Measurements from ENCODE around the gene TP53TG5. TPM values are rescaled to one million over a fixed set of nuclear protein-coding genes. Genes with fewer than 3 reads are reported as not detected.

TP53TG5 gene
- total RNA-seq, 3 donors from 2014 or later (not counting 1 experiment from before 2014, with no cell fraction given): 0.14 TPM; not detected in 2

GRCh38 chr20:45419188-45420091 is 41.3 kb upstream of the TP53TG5 start:
- WGBS (ENCODE audit: insufficient coverage): 87% methylated on average over 15 of the region's 17 CpGs
- Mint-ChIP-seq H3K9me3 (no peaks in the 10 kb centered on the region), H3K4me1 (peaks cover 36 to 43% of the 10 kb centered on the region in 2 donors), H3K36me3 (peaks cover 15% of the 10 kb centered on the region), H3K27ac (peak overlapping the region; percentile 33 to 62), H3K27me3 (ENCODE audit: low read depth in 2 of 2) (no peaks in the 10 kb centered on the region), H3K4me3 (no peak overlapping the region)
- intact Hi-C loops (cut with micrococcal nuclease): no loop called here
- Histone ChIP-seq H3K27me3 (ENCODE audit: control insufficient read depth, insufficient read depth, low read length) (no peaks in the 10 kb centered on the region), H3K4me1 (ENCODE audit: control insufficient read depth, insufficient read depth, low read length) (peaks cover 22% of the 10 kb centered on the region), H3K36me3 (ENCODE audit: control insufficient read depth, insufficient read depth, low read length) (peaks cover 53% of the 10 kb centered on the region), H3K9me3 (ENCODE audit: control insufficient read depth, insufficient read depth, low read length) (no peaks in the 10 kb centered on the region), H3K4me3 (ENCODE audit: low read length) (no peak overlapping the region), H3K27ac (ENCODE audit: low read length) (no peak overlapping the region)
- TF ChIP-seq CTCF (IDR thresholded peaks at IDR 0.05): no peak
- DNase-seq (no peak), ATAC-seq (no peak)

GRCh38 chr20:45416917-45417316 is 38.8 kb upstream of the TP53TG5 start:
- Histone ChIP-seq H3K4me3 (ENCODE audit: low read length) (peak overlapping the region; percentile 78), H3K27me3 (ENCODE audit: control insufficient read depth, insufficient read depth, low read length) (no peaks in the 10 kb centered on the region), H3K27ac (ENCODE audit: low read length) (no peak overlapping the region), H3K4me1 (ENCODE audit: control insufficient read depth, insufficient read depth, low read length) (peaks cover 22% of the 10 kb centered on the region), H3K36me3 (ENCODE audit: control insufficient read depth, insufficient read depth, low read length) (peaks cover 34% of the 10 kb centered on the region), H3K9me3 (ENCODE audit: control insufficient read depth, insufficient read depth, low read length) (no peaks in the 10 kb centered on the region)
- DNase-seq: no peak
- peaks cover 36 to 43% of the 10 kb centered on the region in 2 donors for H3K4me1 Mint-ChIP-seq
- no peaks in the 10 kb centered on the region for H3K9me3 Mint-ChIP-seq
- peaks cover 8% of the 10 kb centered on the region for H3K36me3 Mint-ChIP-seq
- H3K4me3 Mint-ChIP-seq: peak overlapping the region; percentile 93
- no peaks in the 10 kb centered on the region for H3K27me3 Mint-ChIP-seq (ENCODE audit: low read depth in 2 of 2)
- intact Hi-C loops (cut with micrococcal nuclease): loop anchor here (1.0 to 2.0 kb wide), 2 partner anchors 20 to 54 kb away; partner anchors contain the start of gene SYS1
- 60% methylated on average over 1 of the region's 2 CpGs for WGBS (ENCODE audit: insufficient coverage)
- TF ChIP-seq CTCF (IDR thresholded peaks at IDR 0.05): no peak
- peak overlapping the region; percentile 93 to 95 for H3K27ac Mint-ChIP-seq
- no peak for ATAC-seq

- TF ChIP-seq CTCF (IDR thresholded peaks at IDR 0.05): no peak
- H3K27me3 Mint-ChIP-seq (ENCODE audit: low read depth in 2 of 2): no peaks in the 10 kb centered on the region
- peak within 1 kb of the TSS; percentile 93 for H3K4me3 Mint-ChIP-seq
- H3K27ac Mint-ChIP-seq: peak within 1 kb of the TSS; percentile 93 to 95
- H3K27me3 ChIP-seq (ENCODE audit: control insufficient read depth, insufficient read depth, low read length): no peaks in the 10 kb centered on the region
- H3K27ac ChIP-seq (ENCODE audit: low read length): peak within 1 kb of the TSS; percentile 88
- no peaks in the 10 kb centered on the region for H3K9me3 ChIP-seq (ENCODE audit: control insufficient read depth, insufficient read depth, low read length)
- ATAC-seq (peak; percentile 94 to 98 (median 95)), DNase-seq (peak; percentile 86 to 97)
- H3K36me3 ChIP-seq (ENCODE audit: control insufficient read depth, insufficient read depth, low read length): peaks cover 25% of the 10 kb centered on the region
- WGBS (ENCODE audit: insufficient coverage): 0% methylated on average over 52 of the region's 52 CpGs
- H3K36me3 Mint-ChIP-seq: peaks cover 8% of the 10 kb centered on the region
- H3K9me3 Mint-ChIP-seq: no peaks in the 10 kb centered on the region
- peak within 1 kb of the TSS; percentile 78 for H3K4me3 ChIP-seq (ENCODE audit: low read length)
- H3K4me1 Mint-ChIP-seq: peaks cover 36 to 43% of the 10 kb centered on the region in 2 donors
- intact Hi-C loops (cut with micrococcal nuclease): loop anchor here (1.0 to 2.0 kb wide), 2 partner anchors 21 to 53 kb away; partner anchors contain the start of gene SYS1
- H3K4me1 ChIP-seq (ENCODE audit: control insufficient read depth, insufficient read depth, low read length): peaks cover 22% of the 10 kb centered on the region
Measured at GRCh38 chr20:45415822-45416637, 37.9 kb upstream of the TP53TG5 start, which contains the start of gene PIGT. Gene PIGT, plus strand, starts transcription at chr20:45416141. Its CDS starts 16 bp downstream, at chr20:45416157.
